H1 (cell line): ENCODE measurements around the gene PLXNA4. TPM values are rescaled to one million over a fixed set of nuclear protein-coding genes. Genes with fewer than 3 reads are reported as not detected.

Experiments used
- CTCF ChIA-PET: fragments of 300-600 bp; sonication (Branson Sonifier 250); formaldehyde crosslinking; loops from one replicate; lab custom pipeline; 2021; ENCODE audit not compliant: partially characterized antibody; lab: Charles Lee
- POLR2A ChIA-PET: fragments of 300-600 bp; sonication (Branson Sonifier 250); formaldehyde crosslinking; loops from one replicate; lab custom pipeline; 2021; ENCODE audit warnings: inconsistent platforms; ENCODE audit not compliant: partially characterized antibody; lab: Charles Lee
- DNase-seq, 2 experiments: peaks; one replicate each; pipeline versions ENCODE4 v3.0.0 to v3.0.0-alpha.2; 2010 to 2022; ENCODE audit warnings: low spot score in 2 of 2, low read depth in 1 of 2, mixed read lengths in 1 of 2
- FAIRE-seq: peaks from 2 replicates; lab custom pipeline; 2011; peaks lifted over from hg19 to GRCh38; lab: Jason Lieb, UNC
- H2AFZ ChIP-seq: 2 replicates; pipeline ENCODE4 v1.8.1; 2012; ENCODE audit warnings: low read length, inconsistent platforms
- H2AK5ac ChIP-seq: 2 replicates; pipeline ENCODE4 v1.6.1; 2013; ENCODE audit warnings: low read depth, low read length
- H2BK120ac ChIP-seq: replicated peaks from 2 replicates; pipeline ENCODE3; 2013; ENCODE audit warnings: low read depth, low read length, inconsistent platforms
- H2BK12ac ChIP-seq: 2 replicates; pipeline ENCODE4 v1.6.1; 2013; ENCODE audit warnings: low read depth, low read length
- H2BK15ac ChIP-seq: 2 replicates; pipeline ENCODE4 v1.6.1; 2013; ENCODE audit warnings: low read length
- H2BK20ac ChIP-seq: 2 replicates; pipeline ENCODE4 v1.6.1; 2013; ENCODE audit warnings: low read length
- H2BK5ac ChIP-seq: 2 replicates; pipeline ENCODE4 v1.6.1; 2013; ENCODE audit warnings: low read depth, low read length
- H3K14ac ChIP-seq: 2 replicates; pipeline ENCODE4 v1.6.1; 2013; ENCODE audit warnings: inconsistent platforms; ENCODE audit not compliant: insufficient read length
- H3K18ac ChIP-seq: 2 replicates; pipeline ENCODE4 v1.6.1; 2013; ENCODE audit warnings: low read length; ENCODE audit errors: extremely low read depth
- H3K23ac ChIP-seq: 2 replicates; pipeline ENCODE4 v1.6.1; 2013; ENCODE audit warnings: inconsistent platforms; ENCODE audit not compliant: insufficient read length
- H3K23me2 ChIP-seq: 2 replicates; pipeline ENCODE4 v1.6.1; 2013; ENCODE audit warnings: low read depth, low read length
- H3K27ac ChIP-seq: 2 replicates; pipeline ENCODE4 v1.6.1; 2011; ENCODE audit warnings: low read depth, low read length, inconsistent platforms
- H3K27me3 ChIP-seq, 4 experiments: replicated peaks in 1 of 4; 1 replicate in 1 of 4; 2 replicates in 3 of 4; pipeline versions ENCODE4 v1.6.1 to v1.8.1; 2011 to 2013; ENCODE audit warnings: low read length in 3 of 4, mild to moderate bottlenecking in 3 of 4, inconsistent platforms in 2 of 4, mixed read lengths in 2 of 4, moderate library complexity in 1 of 4; ENCODE audit not compliant: control insufficient read depth in 3 of 4, insufficient read depth in 3 of 4; ENCODE audit errors: extremely low read depth in 1 of 4
- H3K36me3 ChIP-seq, 4 experiments: 2 replicates each; pipeline versions ENCODE4 v1.6.1 to v1.8.1; 2011 to 2013; ENCODE audit warnings: mild to moderate bottlenecking in 4 of 4, low read length in 3 of 4, moderate library complexity in 2 of 4, control low read depth in 1 of 4, inconsistent platforms in 1 of 4; ENCODE audit not compliant: insufficient read depth in 4 of 4, control insufficient read depth in 2 of 4
- H3K4ac ChIP-seq: replicated peaks from 2 replicates; pipeline ENCODE3; 2013; ENCODE audit warnings: low read length, low read depth, mixed read lengths, inconsistent platforms; ENCODE audit not compliant: insufficient read length
- H3K4me1 ChIP-seq, 4 experiments: replicated peaks in 1 of 4; 1 replicate in 1 of 4; 2 replicates in 3 of 4; pipeline versions ENCODE4 v1.6.1 to v1.8.1; 2011 to 2013; ENCODE audit warnings: low read length in 3 of 4, inconsistent platforms in 2 of 4, mixed read lengths in 1 of 4; ENCODE audit not compliant: insufficient read depth in 4 of 4, control insufficient read depth in 3 of 4
- H3K4me2 ChIP-seq, 2 experiments: 2 replicates each; pipeline versions ENCODE4 v1.6.1 to v1.8.1; 2011 to 2013; ENCODE audit warnings: low read depth in 2 of 2, low read length in 2 of 2, control low read depth in 1 of 2, inconsistent platforms in 1 of 2, mild to moderate bottlenecking in 1 of 2; ENCODE audit not compliant: insufficient read depth in 1 of 2
- H3K4me3 ChIP-seq, 4 experiments: fragments of 200-600, 300-600 bp in 1 of 4; sonication (generic), shearing (Covaris generic), sonication (Bioruptor Twin) in 1 of 4; 2 replicates each; pipeline versions ENCODE4 v1.5.1 to v1.8.1; 2011 to 2016; ENCODE audit warnings: low read length in 4 of 4, low read depth in 3 of 4, control low read depth in 2 of 4, inconsistent platforms in 2 of 4, mild to moderate bottlenecking in 2 of 4, mixed read lengths in 1 of 4, moderate library complexity in 1 of 4; ENCODE audit not compliant: insufficient read depth in 2 of 4; ENCODE audit errors: extremely low read depth in 1 of 4
- H3K56ac ChIP-seq: replicated peaks from 2 replicates; pipeline ENCODE3; 2013; ENCODE audit warnings: low read depth, mild to moderate bottlenecking, mixed read lengths, low read length, inconsistent platforms; ENCODE audit not compliant: insufficient read length
- H3K79me1 ChIP-seq: 2 replicates; pipeline ENCODE4 v1.6.1; 2013; ENCODE audit warnings: low read depth, low read length, control low read depth
- H3K79me2 ChIP-seq, 2 experiments: 2 replicates each; pipeline versions ENCODE4 v1.6.1 to v1.8.1; 2012 to 2013; ENCODE audit warnings: low read length in 2 of 2, mild to moderate bottlenecking in 2 of 2, inconsistent platforms in 1 of 2; ENCODE audit not compliant: insufficient read depth in 2 of 2, control insufficient read depth in 1 of 2
- H3K9ac ChIP-seq, 4 experiments: replicated peaks in 1 of 4; 1 replicate in 1 of 4; 2 replicates in 3 of 4; pipeline versions ENCODE4 v1.6.1 to v1.8.1; 2011 to 2013; ENCODE audit warnings: low read depth in 3 of 4, low read length in 3 of 4, control low read depth in 2 of 4, mild to moderate bottlenecking in 2 of 4, moderate library complexity in 2 of 4, inconsistent platforms in 1 of 4; ENCODE audit errors: extremely low read depth in 1 of 4
- H3K9me3 ChIP-seq, 2 experiments: 2 replicates each; pipeline versions ENCODE4 v1.6.1 to v1.8.1; 2012 to 2013; ENCODE audit warnings: mild to moderate bottlenecking in 2 of 2, moderate library complexity in 2 of 2, control low read depth in 1 of 2, inconsistent platforms in 1 of 2, low read depth in 1 of 2, low read length in 1 of 2, mixed read lengths in 1 of 2; ENCODE audit not compliant: insufficient read depth in 2 of 2
- H4K20me1 ChIP-seq, 2 experiments: replicated peaks in 1 of 2; 2 replicates each; pipeline versions ENCODE3 to v1.8.1; 2011 to 2013; ENCODE audit warnings: inconsistent platforms in 2 of 2, low read length in 2 of 2, mild to moderate bottlenecking in 1 of 2; ENCODE audit not compliant: insufficient read depth in 2 of 2, control insufficient read depth in 1 of 2
- H4K5ac ChIP-seq: 2 replicates; pipeline ENCODE4 v1.6.1; 2013; ENCODE audit warnings: low read length, low read depth, mixed read lengths, inconsistent platforms; ENCODE audit not compliant: insufficient read length
- H4K8ac ChIP-seq: 2 replicates; pipeline ENCODE4 v1.8.0; 2013; ENCODE audit warnings: mild to moderate bottlenecking, moderate library complexity, low read length, inconsistent platforms; ENCODE audit not compliant: insufficient read depth; ENCODE audit errors: extremely low read depth
- H4K91ac ChIP-seq: replicated peaks from 2 replicates; pipeline ENCODE3; 2013; ENCODE audit warnings: low read length, mixed read lengths, inconsistent platforms; ENCODE audit not compliant: insufficient read length
- ATF2 ChIP-seq: IDR thresholded peaks from 2 replicates; pipeline ENCODE4 v1.6.1; 2012; ENCODE audit warnings: low read length, inconsistent platforms
- CHD1 ChIP-seq: IDR thresholded peaks from 2 replicates; pipeline ENCODE4 v1.6.1; 2012; ENCODE audit warnings: low read depth, low read length, improper control_type of control experiment
- EP300 ChIP-seq, 2 experiments: IDR thresholded peaks; 1 replicate in 1 of 2; 2 replicates in 1 of 2; pipeline ENCODE4 v1.6.1; 2011 to 2012; ENCODE audit warnings: low read depth in 2 of 2, low read length in 2 of 2, mild to moderate bottlenecking in 2 of 2, borderline replicate concordance in 1 of 2, inconsistent platforms in 1 of 2, moderate library complexity in 1 of 2
- KDM1A ChIP-seq: fragments of 200-600, 300-600 bp; sonication (generic); IDR thresholded peaks from 2 replicates; pipeline ENCODE4 v1.7.1; 2016; ENCODE audit warnings: mild to moderate bottlenecking, low read length, borderline replicate concordance
- NANOG ChIP-seq: IDR thresholded peaks from 2 replicates; pipeline ENCODE4 v1.6.1; 2011; ENCODE audit warnings: low read length, low read depth, mild to moderate bottlenecking, inconsistent platforms; ENCODE audit not compliant: insufficient read depth, poor library complexity, severe bottlenecking
- POLR2AphosphoS5 ChIP-seq: IDR thresholded peaks from 2 replicates; pipeline ENCODE4 v1.6.1; 2011; ENCODE audit warnings: low read depth, low read length
- RXRA ChIP-seq: IDR thresholded peaks from 2 replicates; pipeline ENCODE4 v1.6.1; 2011; ENCODE audit warnings: low read depth, mild to moderate bottlenecking, low read length, moderate library complexity; ENCODE audit not compliant: insufficient read depth
- SAP30 ChIP-seq: fragments of 300-600 bp; sonication (generic); IDR thresholded peaks from 2 replicates; pipeline ENCODE4 v1.7.1; 2012; ENCODE audit warnings: low read length, moderate library complexity, mild to moderate bottlenecking, inconsistent platforms; ENCODE audit not compliant: insufficient read depth, insufficient replicate concordance
- SP1 ChIP-seq: IDR thresholded peaks from 2 replicates; pipeline ENCODE4 v1.6.1; 2011; ENCODE audit warnings: low read depth, low read length
- SP2 ChIP-seq: IDR thresholded peaks from 2 replicates; pipeline ENCODE4 v1.6.1; 2012; ENCODE audit warnings: mild to moderate bottlenecking, low read length, inconsistent platforms
- YY1 ChIP-seq: IDR thresholded peaks from 2 replicates; pipeline ENCODE4 v1.6.1; 2011; ENCODE audit warnings: low read depth, mild to moderate bottlenecking, low read length
- WGBS, 2 experiments: shearing (Covaris generic) in 1 of 2; methylation state at CpG; one replicate each; pipeline versions ENCODE4 v1.1.6 to v1.1.7; 2013 to 2015; ENCODE audit warnings: low lambda C conversion rate in 2 of 2, mixed read lengths in 2 of 2, inconsistent platforms in 1 of 2, low coverage in 1 of 2, missing lambda C conversion rate in 1 of 2; ENCODE audit not compliant: insufficient replicate concordance in 2 of 2, insufficient coverage in 1 of 2, insufficient read length in 1 of 2; ENCODE audit errors: extremely low coverage in 1 of 2, missing lambda C conversion rate in 1 of 2; 5-methylcytosine and 5-hydroxymethylcytosine counted together
- polyA plus RNA-seq, 7 experiments: library from polyadenylated mRNA; depleted of rRNA in 3 of 7; stranded (reverse) in 5 of 7; unstranded in 2 of 7; fragments of >200 nt in 5 of 7; fragments of 200-250 nt in 2 of 7; gene quantifications; 1 replicate in 5 of 7; 2 replicates in 1 of 7; 4 replicates in 1 of 7; pipeline versions ENCODE4 v1.2.1 to v1.2.3, GENCODE V29; 2011 to 2013; ENCODE audit warnings: missing spikeins in 2 of 7, mixed read lengths in 2 of 7
- total RNA-seq: library from RNA; stranded (reverse); fragmentation: NEBNext Ultra II Directional; extraction: Animal tissue kit (Norgen Biotek cat#: 25700); gene quantifications from 2 replicates; pipeline ENCODE4 v1.2.1, GENCODE V29; 2021

The PLXNA4 gene
- total and polyA plus RNA-seq, 2 of the 8 experiments (the other 6 are each of a cell fraction or from before 2014, with no cell fraction given) = 0.76 to 0.79 TPM

- Histone ChIP-seq H3K18ac (no peak overlapping the region), H3K9ac (no peak overlapping the region), H2BK5ac (no peak overlapping the region), H3K4me3 (no peak overlapping the region), H3K9me3 (no peaks in the 10 kb centered on the region), H2BK120ac (no peak overlapping the region), H2BK15ac (peak overlapping the region; percentile 72; the same call in 1 of the 2 replicates), H2AK5ac (no peak overlapping the region), H4K91ac (no peak overlapping the region), H3K56ac (no peak overlapping the region), H3K36me3 (no peaks in the 10 kb centered on the region), H3K27me3 (peaks cover 0 to 2% (median 0%) of the 10 kb centered on the region in 4 experiments; a peak in 1 of 7 replicates), H3K79me2 (no peaks in the 10 kb centered on the region), H3K14ac (no peak overlapping the region), H2BK12ac (peak overlapping the region; percentile 60; the same call in 1 of the 2 replicates), H3K4me2 (no peak overlapping the region), H2AFZ (no peak overlapping the region), H3K4me1 (peaks cover 0 to 8% (median 3%) of the 10 kb centered on the region in 4 experiments; a peak in 5 of 7 replicates), H3K4ac (no peak overlapping the region), H4K8ac (no peak overlapping the region), H3K27ac (no peak overlapping the region), H3K79me1 (no peaks in the 10 kb centered on the region; the same call in 1 of the 2 replicates), H3K23ac (no peak overlapping the region), H2BK20ac (no peak overlapping the region), H4K5ac (no peak overlapping the region), H3K23me2 (no peaks in the 10 kb centered on the region), H4K20me1 (no peaks in the 10 kb centered on the region)
- DNase-seq = no peak
- 96% methylated on average over 12 of the region's 12 CpGs; no CpG with 5 or more reads in 1 of the 2 experiments for WGBS, 2 experiments
- no peak for FAIRE-seq
- ChIA-PET POLR2A (interaction anchor here (0.9 to 1.3 kb wide), 3 partner anchors 9 to 216 kb away, joined by 3 to 4 read pairs (median 3); no protein-coding TSS in a partner anchor), CTCF (interaction anchor here (0.9 to 1.5 kb wide), 8 partner anchors 8 to 216 kb away, joined by 3 to 5 read pairs (median 3); no protein-coding TSS in a partner anchor)
- TF ChIP-seq NANOG (no peak), KDM1A (no peak), RXRA (no peak), YY1 (no peak), EP300 (IDR thresholded peaks at IDR 0.05; ENCODE audit: borderline replicate concordance in 1 of 2, low read depth in 2 of 2, low read length in 2 of 2) (no peak), CHD1 (no peak), ATF2 (no peak), SP2 (no peak), POLR2AphosphoS5 (no peak), SAP30 (no peak), SP1 (no peak)
Observed at GRCh38 chr7:132161533-132161915, 414.7 kb downstream of the PLXNA4 start.
